ENCODE results near the gene ERLIN1.

Gene ERLIN1

GRCh38 chr10:100184840-100185239 is 989 bp downstream of the ERLIN1 start:
- no CpG with 5 or more reads among the region's 4 CpGs for WGBS (ENCODE audit: insufficient coverage)
- peak overlapping the region; percentile 95 to 96 for H3K27ac ChIP-seq (ENCODE audit: insufficient read depth in 1 of 2, low read depth in 1 of 2, low read length in 2 of 2, poor library complexity in 1 of 2, severe bottlenecking in 2 of 2)
- H3K4me3 ChIP-seq (ENCODE audit: control insufficient read depth in 1 of 7, extremely low read depth in 1 of 7, insufficient read depth in 4 of 7, low read depth in 2 of 7, low read length in 6 of 7): peak overlapping the region; percentile 36 to 100 (median 92)
- DNase-seq: peak in 2 of 3 donors; percentile 35 to 38
- ChIA-PET POLR2A (no interaction called here), CTCF (interaction anchor here (0.7 to 2.0 kb wide), 3 partner anchors 11 to 340 kb away, joined by 3 to 13 read pairs (median 3); no protein-coding TSS in a partner anchor)
- no peaks in the 10 kb centered on the region for H3K9me3 ChIP-seq (ENCODE audit: control extremely low read depth in 1 of 5, control insufficient read depth in 4 of 5, insufficient read depth in 2 of 5, low read depth in 1 of 5, low read length in 4 of 5)
- peaks cover 39 to 63% (median 48%) of the 10 kb centered on the region in 4 experiments for H3K4me1 ChIP-seq (ENCODE audit: control extremely low read depth in 1 of 4, control insufficient read depth in 4 of 4, insufficient read depth in 4 of 4, low read length in 3 of 4)
- peaks cover 5 to 36% (median 9%) of the 10 kb centered on the region in 4 experiments for H3K36me3 ChIP-seq (ENCODE audit: control insufficient read depth in 4 of 4, insufficient read depth in 4 of 4, low read length in 3 of 4)
- H3K27me3 ChIP-seq (replicated peaks in 2 of 5; ENCODE audit: control insufficient read depth in 4 of 5, insufficient read depth in 5 of 5, low read length in 4 of 5): no peaks in the 10 kb centered on the region

- Histone ChIP-seq H3K4me1 (ENCODE audit: control extremely low read depth in 1 of 4, control insufficient read depth in 4 of 4, insufficient read depth in 4 of 4, low read length in 3 of 4) (peaks cover 40 to 67% (median 51%) of the 10 kb centered on the region in 4 experiments), H3K4me3 (ENCODE audit: control insufficient read depth in 1 of 7, extremely low read depth in 1 of 7, insufficient read depth in 4 of 7, low read depth in 2 of 7, low read length in 6 of 7) (peak overlapping the region in 6 of 7 experiments; percentile 79 to 100 (median 92)), H3K36me3 (ENCODE audit: control insufficient read depth in 4 of 4, insufficient read depth in 4 of 4, low read length in 3 of 4) (peaks cover 5 to 35% (median 10%) of the 10 kb centered on the region in 4 experiments), H3K9me3 (ENCODE audit: control extremely low read depth in 1 of 5, control insufficient read depth in 4 of 5, insufficient read depth in 2 of 5, low read depth in 1 of 5, low read length in 4 of 5) (no peaks in the 10 kb centered on the region), H3K27ac (ENCODE audit: insufficient read depth in 1 of 2, low read depth in 1 of 2, low read length in 2 of 2, poor library complexity in 1 of 2, severe bottlenecking in 2 of 2) (peak overlapping the region; percentile 95 to 96), H3K27me3 (replicated peaks in 2 of 5; ENCODE audit: control insufficient read depth in 4 of 5, insufficient read depth in 5 of 5, low read length in 4 of 5) (no peaks in the 10 kb centered on the region)
- ChIA-PET POLR2A (no interaction called here), CTCF (interaction anchor here (0.7 to 2.0 kb wide), 4 partner anchors 10 to 339 kb away, joined by 3 to 13 read pairs (median 4); no protein-coding TSS in a partner anchor)
- DNase-seq: no peak
- WGBS (ENCODE audit: insufficient coverage): no CpG with 5 or more reads among the region's 1 CpG
Measured at GRCh38 chr10:100184426-100184825, 1.4 kb downstream of the ERLIN1 start.

DNA sequence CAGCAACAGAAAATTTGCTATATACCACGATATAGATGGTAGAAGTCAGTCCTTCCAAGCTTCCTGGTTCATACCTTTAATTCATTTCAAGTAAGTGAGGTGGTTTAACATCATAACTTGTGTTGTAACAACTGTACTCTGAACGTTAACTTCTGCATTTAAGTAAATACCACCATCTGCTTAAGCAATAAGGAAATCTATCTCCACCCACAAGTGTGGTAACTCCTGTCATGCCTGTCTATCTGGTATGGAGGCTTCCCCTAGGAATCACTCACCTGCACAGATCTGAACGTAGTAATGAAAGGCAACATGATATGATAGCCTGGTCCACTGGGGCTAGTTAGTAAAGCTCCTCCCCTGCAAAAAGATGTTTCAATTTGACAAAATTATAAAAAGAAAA is 2.3 kb downstream of the ERLIN1 start:
- WGBS (ENCODE audit: insufficient coverage): 0% methylated on average over 1 of the region's 3 CpGs
- CTCF ChIA-PET: interaction anchor here (0.8 to 2.0 kb wide), 3 partner anchors 9 to 19 kb away, joined by 3 to 13 read pairs (median 4); no protein-coding TSS in a partner anchor

DNA sequence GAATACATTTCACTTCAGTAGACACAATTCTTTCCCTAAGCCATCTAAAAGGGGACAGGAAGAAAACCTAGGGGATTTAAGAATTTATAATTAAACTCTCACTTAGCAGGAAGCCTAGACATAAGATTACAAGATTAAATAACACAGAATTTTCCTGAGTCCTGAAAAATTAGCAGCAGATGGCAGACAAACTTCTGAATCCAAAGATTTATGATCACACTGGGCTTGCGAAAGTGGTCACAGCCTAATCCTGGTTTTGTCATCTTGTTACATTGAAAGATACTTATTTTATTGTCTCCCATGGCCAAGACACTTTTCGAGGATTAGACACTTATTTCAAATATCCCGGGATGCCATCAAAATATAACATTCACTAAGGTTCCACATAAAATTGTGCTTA is 2.9 kb downstream of the ERLIN1 start:
- no peak for DNase-seq
- WGBS (ENCODE audit: insufficient coverage): 40% methylated on average over 1 of the region's 3 CpGs
- peak overlapping the region in 5 of 7 experiments; percentile 79 to 100 (median 92) for H3K4me3 ChIP-seq (ENCODE audit: control insufficient read depth in 1 of 7, extremely low read depth in 1 of 7, insufficient read depth in 4 of 7, low read depth in 2 of 7, low read length in 6 of 7)
- H3K27me3 ChIP-seq (replicated peaks in 2 of 5; ENCODE audit: control insufficient read depth in 4 of 5, insufficient read depth in 5 of 5, low read length in 4 of 5): no peaks in the 10 kb centered on the region
- H3K36me3 ChIP-seq (ENCODE audit: control insufficient read depth in 4 of 4, insufficient read depth in 4 of 4, low read length in 3 of 4): peaks cover 7 to 36% (median 20%) of the 10 kb centered on the region in 4 experiments
- peaks cover 44 to 72% (median 53%) of the 10 kb centered on the region in 4 experiments for H3K4me1 ChIP-seq (ENCODE audit: control extremely low read depth in 1 of 4, control insufficient read depth in 4 of 4, insufficient read depth in 4 of 4, low read length in 3 of 4)
- ChIA-PET POLR2A (interaction anchor here (0.8 kb wide), 1 partner anchor 12 kb away, joined by 4 read pairs; no protein-coding TSS in a partner anchor), CTCF (no interaction called here)
- H3K27ac ChIP-seq (ENCODE audit: insufficient read depth in 1 of 2, low read depth in 1 of 2, low read length in 2 of 2, poor library complexity in 1 of 2, severe bottlenecking in 2 of 2): peak overlapping the region; percentile 77 to 96
- no peaks in the 10 kb centered on the region for H3K9me3 ChIP-seq (ENCODE audit: control extremely low read depth in 1 of 5, control insufficient read depth in 4 of 5, insufficient read depth in 2 of 5, low read depth in 1 of 5, low read length in 4 of 5)

More for the DNA sequence above, 2.3 kb downstream of the ERLIN1 start:
- H3K27ac ChIP-seq (ENCODE audit: insufficient read depth in 1 of 2, low read depth in 1 of 2, low read length in 2 of 2, poor library complexity in 1 of 2, severe bottlenecking in 2 of 2): peak overlapping the region; percentile 77 to 96
- H3K36me3 ChIP-seq (ENCODE audit: control insufficient read depth in 4 of 4, insufficient read depth in 4 of 4, low read length in 3 of 4): peaks cover 5 to 33% (median 17%) of the 10 kb centered on the region in 4 experiments
- peak; percentile 51 to 93 (median 86) for DNase-seq
- H3K9me3 ChIP-seq (ENCODE audit: control extremely low read depth in 1 of 5, control insufficient read depth in 4 of 5, insufficient read depth in 2 of 5, low read depth in 1 of 5, low read length in 4 of 5): no peaks in the 10 kb centered on the region
- peak overlapping the region in 6 of 7 experiments; percentile 53 to 100 (median 90) for H3K4me3 ChIP-seq (ENCODE audit: control insufficient read depth in 1 of 7, extremely low read depth in 1 of 7, insufficient read depth in 4 of 7, low read depth in 2 of 7, low read length in 6 of 7)
- no peaks in the 10 kb centered on the region for H3K27me3 ChIP-seq (replicated peaks in 2 of 5; ENCODE audit: control insufficient read depth in 4 of 5, insufficient read depth in 5 of 5, low read length in 4 of 5)
- H3K4me1 ChIP-seq (ENCODE audit: control extremely low read depth in 1 of 4, control insufficient read depth in 4 of 4, insufficient read depth in 4 of 4, low read length in 3 of 4): peaks cover 44 to 72% (median 53%) of the 10 kb centered on the region in 4 experiments
- POLR2A ChIA-PET: no interaction called here

DNA sequence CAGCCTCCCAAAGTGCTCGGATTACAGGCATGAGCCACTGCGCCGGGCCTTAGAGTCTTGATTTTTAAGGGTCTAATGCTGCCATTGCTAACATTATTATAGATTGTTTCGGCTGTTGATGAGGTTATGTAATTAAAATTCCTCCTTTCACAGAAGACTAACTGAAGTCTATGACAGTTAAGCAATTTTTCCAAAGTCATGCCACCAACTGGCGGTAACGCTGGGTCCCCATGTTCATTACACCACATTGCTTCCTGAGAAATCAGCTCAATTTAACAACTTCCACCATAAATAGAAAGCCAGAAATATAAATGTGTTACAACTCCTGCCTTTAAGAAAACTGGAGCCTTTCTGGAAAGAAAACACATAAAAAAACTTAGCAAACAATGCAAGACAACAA is 3.5 kb downstream of the ERLIN1 start:
- peak overlapping the region; percentile 77 to 96 for H3K27ac ChIP-seq (ENCODE audit: insufficient read depth in 1 of 2, low read depth in 1 of 2, low read length in 2 of 2, poor library complexity in 1 of 2, severe bottlenecking in 2 of 2)
- H3K4me3 ChIP-seq (ENCODE audit: control insufficient read depth in 1 of 7, extremely low read depth in 1 of 7, insufficient read depth in 4 of 7, low read depth in 2 of 7, low read length in 6 of 7): peak overlapping the region in 5 of 7 experiments; percentile 38 to 92 (median 79)
- ChIA-PET CTCF (no interaction called here), POLR2A (interaction anchor here (0.8 kb wide), 1 partner anchor 11 kb away, joined by 4 read pairs; no protein-coding TSS in a partner anchor)
- H3K27me3 ChIP-seq (replicated peaks in 2 of 5; ENCODE audit: control insufficient read depth in 4 of 5, insufficient read depth in 5 of 5, low read length in 4 of 5): no peaks in the 10 kb centered on the region
- DNase-seq: peak; percentile 36 to 86 (median 85)
- H3K36me3 ChIP-seq (ENCODE audit: control insufficient read depth in 4 of 4, insufficient read depth in 4 of 4, low read length in 3 of 4): peaks cover 8 to 39% (median 22%) of the 10 kb centered on the region in 4 experiments
- H3K9me3 ChIP-seq (ENCODE audit: control extremely low read depth in 1 of 5, control insufficient read depth in 4 of 5, insufficient read depth in 2 of 5, low read depth in 1 of 5, low read length in 4 of 5): no peaks in the 10 kb centered on the region
- 6% methylated on average over 3 of the region's 6 CpGs for WGBS (ENCODE audit: insufficient coverage)
- peaks cover 40 to 68% (median 47%) of the 10 kb centered on the region in 4 experiments for H3K4me1 ChIP-seq (ENCODE audit: control extremely low read depth in 1 of 4, control insufficient read depth in 4 of 4, insufficient read depth in 4 of 4, low read length in 3 of 4)

GRCh38 chr10:100175875-100176274 is 10.0 kb downstream of the ERLIN1 start:
- POLR2A ChIA-PET: no interaction called here
- H3K4me1 ChIP-seq (ENCODE audit: control extremely low read depth in 1 of 4, control insufficient read depth in 4 of 4, insufficient read depth in 4 of 4, low read length in 3 of 4): peaks cover 4 to 27% (median 14%) of the 10 kb centered on the region in 4 experiments
- WGBS (ENCODE audit: insufficient coverage): no CpG with 5 or more reads among the region's 1 CpG
- peaks cover 3 to 15% (median 8%) of the 10 kb centered on the region in 5 experiments for H3K9me3 ChIP-seq (ENCODE audit: control extremely low read depth in 1 of 5, control insufficient read depth in 4 of 5, insufficient read depth in 2 of 5, low read depth in 1 of 5, low read length in 4 of 5)
- no peaks in the 10 kb centered on the region for H3K27me3 ChIP-seq (replicated peaks in 2 of 5; ENCODE audit: control insufficient read depth in 4 of 5, insufficient read depth in 5 of 5, low read length in 4 of 5)
- CTCF ChIA-PET: interaction anchor here (1.0 to 2.9 kb wide), 3 partner anchors 8 to 15 kb away, joined by 3 to 13 read pairs (median 6); no protein-coding TSS in a partner anchor
- peaks cover 47 to 92% (median 70%) of the 10 kb centered on the region in 4 experiments for H3K36me3 ChIP-seq (ENCODE audit: control insufficient read depth in 4 of 4, insufficient read depth in 4 of 4, low read length in 3 of 4)
- H3K4me3 ChIP-seq (ENCODE audit: control insufficient read depth in 1 of 7, extremely low read depth in 1 of 7, insufficient read depth in 4 of 7, low read depth in 2 of 7, low read length in 6 of 7): peak overlapping the region in 1 of 7 experiments; percentile 13
- DNase-seq: peak in 2 of 3 donors; percentile 44 to 54
- no peak overlapping the region for H3K27ac ChIP-seq (ENCODE audit: insufficient read depth in 1 of 2, low read depth in 1 of 2, low read length in 2 of 2, poor library complexity in 1 of 2, severe bottlenecking in 2 of 2)
